ENCODE measurements around the gene TAS2R50. TPM values are rescaled to one million over a fixed set of nuclear protein-coding genes. Genes with fewer than 3 reads are reported as not detected.

The TAS2R50 gene
- total RNA-seq, 2 experiments from 2014 or later = 0.36 TPM; not detected in 1

DNA sequence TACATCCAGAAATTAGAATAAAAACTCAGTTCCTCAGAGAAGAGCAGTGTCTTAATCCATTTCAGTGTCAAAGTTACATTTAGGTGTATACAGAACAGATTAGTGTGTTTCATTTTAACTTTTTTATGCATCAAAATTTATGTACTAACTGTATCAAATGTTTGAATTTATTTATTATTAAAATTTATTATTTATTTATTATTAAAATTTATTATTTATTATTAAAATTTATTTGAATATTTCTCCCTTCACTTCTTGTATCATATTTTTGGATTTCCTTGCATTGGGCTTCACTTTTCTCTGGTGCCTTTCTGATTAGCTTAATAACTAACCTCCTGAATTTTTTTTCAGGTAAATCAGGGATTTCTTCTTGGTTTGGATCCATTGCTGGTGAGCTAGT, 45.3 kb downstream of the TAS2R50 start:
- H3K9me3 Mint-ChIP-seq = no peaks in the 10 kb centered on the region
- CTCF ChIA-PET = no interaction called here
- no peak for DNase-seq
- H3K4me3 Mint-ChIP-seq = no peak overlapping the region
- H3K27me3 Mint-ChIP-seq (ENCODE audit: low read depth) = no peaks in the 10 kb centered on the region
- no peak overlapping the region for H3K27ac Mint-ChIP-seq
- H3K36me3 Mint-ChIP-seq (ENCODE audit: low read depth) = peaks cover 2% of the 10 kb centered on the region
- intact Hi-C loops (cut with micrococcal nuclease) = no loop called here
- no peaks in the 10 kb centered on the region for H3K4me1 Mint-ChIP-seq (ENCODE audit: low read depth)

DNA sequence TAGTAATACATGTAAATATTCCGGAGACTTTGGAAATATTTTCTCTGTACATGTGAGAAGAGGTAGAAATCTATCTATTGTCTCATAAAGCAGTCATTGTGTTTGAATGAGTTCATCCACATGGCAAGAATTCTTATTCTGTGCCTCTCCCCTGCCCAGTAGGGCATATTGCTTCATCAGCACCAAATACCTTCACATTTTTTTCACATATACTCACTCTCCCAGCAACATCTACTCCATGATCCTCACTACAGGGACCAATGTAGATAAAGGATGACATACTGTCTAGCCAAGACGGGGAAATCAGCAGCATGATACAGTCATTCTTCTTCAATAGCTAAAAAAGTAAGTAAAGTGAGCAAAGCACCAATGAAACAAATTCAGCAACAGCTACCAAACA, 46.3 kb downstream of the TAS2R50 start:
- intact Hi-C loops (cut with micrococcal nuclease) = no loop called here
- Mint-ChIP-seq H3K4me3 (no peak overlapping the region), H3K27me3 (ENCODE audit: low read depth) (no peaks in the 10 kb centered on the region), H3K9me3 (no peaks in the 10 kb centered on the region), H3K36me3 (ENCODE audit: low read depth) (peaks cover 2% of the 10 kb centered on the region), H3K4me1 (ENCODE audit: low read depth) (no peaks in the 10 kb centered on the region), H3K27ac (no peak overlapping the region)
- CTCF ChIA-PET = no interaction called here
- DNase-seq = no peak

DNA sequence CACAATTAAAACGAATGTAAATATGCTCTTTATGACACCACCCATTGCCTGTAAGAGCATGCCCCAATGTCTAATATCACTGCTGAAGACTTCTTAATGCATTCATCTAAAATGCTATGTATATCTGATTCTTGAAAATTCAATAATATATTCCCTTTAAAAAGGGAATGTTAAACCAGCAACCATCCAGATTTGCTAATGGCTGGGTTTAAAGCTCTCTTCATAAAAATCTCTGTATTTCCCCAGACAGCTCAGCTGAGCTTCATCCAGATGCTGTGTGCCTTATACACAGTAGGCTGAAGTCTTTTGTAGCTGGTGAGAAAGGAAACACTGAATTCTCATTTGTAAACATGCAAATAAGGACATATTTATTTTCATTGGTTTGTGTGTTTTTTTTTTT, 47.5 kb downstream of the TAS2R50 start, which contains the start of gene TAS2R14:
Gene TAS2R14 (minus strand): TSS at position 101 of the 400 bp plus-strand sequence. CDS start 56 bp downstream, at position 45.
- no peak within 1 kb of the TSS for H3K4me3 Mint-ChIP-seq
- intact Hi-C loops (cut with micrococcal nuclease) = no loop called here

DNA sequence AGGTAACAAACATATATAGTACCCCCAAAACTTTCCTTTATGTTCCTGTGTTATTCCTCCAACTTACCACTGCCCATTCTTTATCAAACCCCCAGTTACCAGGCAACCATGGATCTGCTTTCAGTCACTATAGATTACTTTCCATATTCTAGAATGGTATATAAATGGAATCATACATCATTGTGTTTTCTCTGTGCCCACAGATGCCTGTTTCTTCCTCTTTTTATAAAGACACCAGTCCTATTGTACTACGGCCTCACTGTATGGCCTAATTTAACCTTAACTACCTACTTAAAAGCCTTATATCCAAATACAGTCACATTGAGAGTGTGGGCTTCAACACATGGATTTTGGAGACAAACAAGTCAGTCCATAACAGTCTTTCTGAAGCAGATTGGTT, 50.2 kb downstream of the TAS2R50 start:
- no peaks in the 10 kb centered on the region for H3K4me1 Mint-ChIP-seq (ENCODE audit: low read depth)
- H3K36me3 Mint-ChIP-seq (ENCODE audit: low read depth) = peaks cover 2% of the 10 kb centered on the region
- no peaks in the 10 kb centered on the region for H3K9me3 Mint-ChIP-seq
- intact Hi-C loops (cut with micrococcal nuclease) = no loop called here
- CTCF ChIA-PET = no interaction called here
- H3K4me3 Mint-ChIP-seq = no peak overlapping the region
- no peaks in the 10 kb centered on the region for H3K27me3 Mint-ChIP-seq (ENCODE audit: low read depth)
- no peak overlapping the region for H3K27ac Mint-ChIP-seq
- no peak for DNase-seq

More for the DNA sequence above, 47.5 kb downstream of the TAS2R50 start, which contains the start of gene TAS2R14:
- CTCF ChIA-PET = no interaction called here
- Mint-ChIP-seq H3K4me1 (ENCODE audit: low read depth) (no peaks in the 10 kb centered on the region), H3K36me3 (ENCODE audit: low read depth) (peaks cover 2% of the 10 kb centered on the region), H3K27me3 (ENCODE audit: low read depth) (no peaks in the 10 kb centered on the region), H3K27ac (no peak within 1 kb of the TSS), H3K9me3 (no peaks in the 10 kb centered on the region)
- no peak for DNase-seq

Other genes with a start within 250 kb of the TAS2R50 start
- gene TAS2R7, start 184.3 kb downstream of the TAS2R50 start, total RNA-seq = not detected
- not detected for gene TAS2R8, start 179.6 kb downstream of the TAS2R50 start, total RNA-seq
- not detected for gene TAS2R9, start 176.7 kb downstream of the TAS2R50 start, total RNA-seq
- not detected for gene TAS2R10, start 160.6 kb downstream of the TAS2R50 start, total RNA-seq
- not detected for gene PRR4, start 137.4 kb downstream of the TAS2R50 start, total RNA-seq
- 1 to 10 TPM; 4.8 to 7.4 TPM for gene PRH1, start 102.7 kb downstream of the TAS2R50 start, total RNA-seq
- under 1 TPM in 1 of 2 experiments, not detected in 1; 0.17 TPM for gene TAS2R13, start 77.3 kb downstream of the TAS2R50 start, total RNA-seq
- not detected for gene PRH2, start 57.7 kb downstream of the TAS2R50 start, total RNA-seq
- gene TAS2R14, start 47.6 kb downstream of the TAS2R50 start, total RNA-seq = under 1 TPM; 0.36 to 0.49 TPM
- gene TAS2R20, start 11.4 kb upstream of the TAS2R50 start, total RNA-seq = under 1 TPM; 0.54 to 0.60 TPM
- gene TAS2R19, start 35.7 kb upstream of the TAS2R50 start, total RNA-seq = under 1 TPM; 0.77 to 0.98 TPM
- gene TAS2R31, start 44.5 kb upstream of the TAS2R50 start, total RNA-seq = 1 to 10 TPM; 1.1 to 1.4 TPM
- under 1 TPM; 0.27 to 0.31 TPM for gene TAS2R46, start 75.4 kb upstream of the TAS2R50 start, total RNA-seq
- gene TAS2R43, start 105.4 kb upstream of the TAS2R50 start, total RNA-seq = under 1 TPM in 1 of 2 experiments, not detected in 1; 0.26 TPM
- gene TAS2R30, start 147.7 kb upstream of the TAS2R50 start, total RNA-seq = 1 to 10 TPM; 1.5 to 1.6 TPM
- 1 to 10 TPM; 5.0 to 5.6 TPM for gene SMIM10L1, start 184.3 kb upstream of the TAS2R50 start, total RNA-seq
- gene TAS2R42, start 200.0 kb upstream of the TAS2R50 start, total RNA-seq = not detected